GM18507 (cell line): ENCODE measurements around the gene OSBPL3.
"Not testable (repeated sequence)": the region's sequence is repeated elsewhere in the genome, so short reads cannot be mapped to it uniquely, and the experiment has no call there.

Experiments
- DNase-seq: peaks from one replicate; pipeline ENCODE4 v3.0.0; 2011; ENCODE audit warnings: low read depth; ENCODE audit not compliant: insufficient read length; ENCODE audit errors: extremely low spot score
- FAIRE-seq: peaks from 2 replicates; lab custom pipeline; 2011; peaks lifted over from hg19 to GRCh38; lab: Jason Lieb, UNC

The OSBPL3 gene

DNA sequence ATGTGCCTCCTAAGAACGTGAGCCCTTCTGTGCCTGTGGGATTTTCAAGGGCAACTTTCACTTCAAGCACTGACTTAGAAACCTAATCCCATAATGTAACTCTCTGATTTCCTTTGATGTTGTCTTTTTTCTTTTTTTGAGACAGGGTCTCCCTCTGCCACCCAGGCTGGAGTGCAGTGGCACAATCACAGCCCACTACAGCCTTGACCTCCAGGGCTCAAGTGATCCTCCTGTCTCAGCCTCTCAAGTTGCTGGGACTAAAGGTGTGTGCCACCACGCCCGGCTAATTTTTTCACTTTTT lies 158.3 kb downstream of the OSBPL3 start:
- DNase-seq (no peak), FAIRE-seq (no peak)

DNA sequence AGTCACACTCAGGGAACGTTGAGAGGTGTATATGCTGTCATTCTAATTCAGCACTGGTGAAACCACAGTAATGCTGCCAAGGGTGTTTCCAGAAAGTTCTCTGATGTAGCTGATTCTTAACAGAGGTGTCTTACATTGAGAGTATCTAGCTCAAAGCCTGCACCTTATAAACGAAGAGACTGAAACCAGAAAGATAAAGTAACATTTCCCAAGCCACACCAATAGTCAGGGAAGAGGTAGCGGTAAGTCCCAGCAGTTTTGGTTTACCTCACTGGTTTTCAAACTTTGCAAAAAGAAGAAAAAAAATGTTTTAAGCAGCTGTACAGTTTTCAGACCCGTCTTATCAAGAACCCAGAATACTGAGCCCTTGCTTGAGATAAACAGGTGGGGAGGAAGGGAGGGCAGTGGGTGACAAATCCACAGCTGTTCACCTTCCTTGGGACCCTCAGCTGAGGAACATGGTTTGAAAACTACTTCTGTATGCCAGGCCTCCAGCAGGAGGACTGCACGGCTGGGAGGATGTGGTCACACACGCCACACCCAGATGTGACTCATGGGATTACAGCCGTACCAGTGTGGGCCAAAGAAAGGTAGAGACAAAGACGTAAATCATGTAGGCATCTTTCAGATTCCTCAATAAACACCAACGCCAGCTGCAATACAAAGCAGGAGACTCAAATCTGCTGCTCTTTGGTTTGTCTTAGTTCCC lies 158.8 kb downstream of the OSBPL3 start:
- peak; percentile 96 for FAIRE-seq
- peak; percentile 53 for DNase-seq

DNA sequence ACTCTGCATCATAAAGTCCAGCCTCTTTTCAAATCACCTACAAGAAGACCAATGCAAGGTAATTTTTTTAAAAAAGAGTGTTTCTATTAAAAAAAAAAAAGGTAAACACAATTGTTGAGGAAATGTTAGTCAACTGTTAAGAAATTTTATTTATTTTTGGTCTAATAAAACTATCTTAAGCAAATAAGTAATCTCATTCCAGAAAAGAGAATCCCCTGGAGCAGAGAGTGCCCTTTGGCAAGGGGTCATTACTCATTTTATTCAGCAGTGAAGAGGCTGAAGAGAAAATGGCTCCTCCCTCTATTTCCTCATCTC lies 159.3 kb downstream of the OSBPL3 start:
- FAIRE-seq = no peak
- no peak for DNase-seq

DNA sequence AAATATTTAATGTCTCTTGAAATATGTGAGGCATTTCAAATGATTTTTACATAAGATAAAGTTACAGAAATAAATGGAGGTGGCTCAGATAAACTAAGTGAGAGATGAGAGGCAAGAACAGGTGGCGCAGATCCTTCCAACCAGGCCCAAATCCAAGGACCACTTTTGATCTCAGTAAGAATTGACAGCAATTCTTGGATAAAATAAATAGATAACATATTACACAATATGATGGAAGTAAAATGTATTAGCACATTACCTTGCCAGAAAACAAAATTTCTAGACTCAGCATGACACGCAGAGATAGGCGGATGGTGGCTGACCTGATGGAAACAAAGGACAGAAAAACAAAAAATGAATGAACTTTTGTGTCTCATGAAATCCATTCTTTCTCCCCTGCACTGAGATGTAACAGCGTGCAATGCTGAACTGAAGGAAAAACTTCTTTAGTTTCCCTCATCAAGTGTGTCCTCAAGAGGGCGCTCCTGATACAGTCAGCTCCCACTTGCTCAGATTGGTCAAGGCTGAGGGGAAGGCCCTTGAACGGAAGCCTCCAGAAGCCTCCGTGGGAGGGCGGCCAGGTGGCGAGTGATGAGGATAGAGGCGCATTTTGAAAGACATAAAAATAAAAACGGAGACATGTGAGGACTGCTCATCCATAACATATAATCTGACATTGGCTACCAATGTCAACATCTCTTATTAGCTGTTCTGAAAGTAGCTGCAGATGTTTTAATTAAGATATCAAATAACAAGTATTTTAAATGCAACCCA lies 159.9 kb downstream of the OSBPL3 start:
- DNase-seq (peak; percentile 46), FAIRE-seq (peak; percentile 95)

DNA sequence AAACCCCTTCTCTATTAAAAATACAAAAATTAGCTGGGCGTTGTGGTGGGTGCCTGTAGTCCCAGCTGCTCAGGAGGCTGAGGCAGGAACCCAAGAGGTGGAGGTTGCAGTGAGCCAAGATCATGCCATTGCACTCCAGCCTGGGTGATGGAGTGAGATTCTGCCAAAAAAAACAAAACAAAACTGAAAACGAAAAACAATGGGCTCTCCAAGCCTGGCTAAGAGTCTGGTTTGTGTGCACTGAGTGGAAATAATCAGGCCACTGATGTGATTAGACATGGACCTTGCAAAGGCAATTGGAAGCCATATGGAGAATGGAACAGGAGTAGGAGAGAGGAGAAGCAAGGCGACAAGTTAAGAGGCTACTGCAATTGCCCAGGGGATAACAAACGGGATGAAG lies 162.6 kb downstream of the OSBPL3 start:
- FAIRE-seq = no peak
- no peak for DNase-seq

DNA sequence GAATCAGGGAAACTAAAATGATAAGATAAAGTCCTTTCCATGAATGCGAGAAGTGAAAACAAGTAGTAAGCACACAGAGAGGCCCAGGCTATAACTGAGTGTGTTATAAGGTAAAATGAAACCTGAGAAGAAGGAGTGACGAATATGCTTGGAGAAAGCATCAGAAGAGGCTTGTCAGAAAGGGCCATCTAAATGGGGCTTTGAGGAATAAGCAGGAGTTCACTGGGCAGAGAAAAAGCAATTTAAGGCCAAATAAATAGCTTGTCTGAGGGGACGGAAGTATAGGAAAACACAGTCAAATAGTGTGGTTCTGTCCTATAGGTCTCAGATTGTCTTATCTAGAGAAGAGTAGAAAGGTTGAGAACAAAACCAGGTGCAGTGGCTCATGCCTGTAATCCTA lies 163.1 kb downstream of the OSBPL3 start:
- DNase-seq (no peak), FAIRE-seq (no peak)

DNA sequence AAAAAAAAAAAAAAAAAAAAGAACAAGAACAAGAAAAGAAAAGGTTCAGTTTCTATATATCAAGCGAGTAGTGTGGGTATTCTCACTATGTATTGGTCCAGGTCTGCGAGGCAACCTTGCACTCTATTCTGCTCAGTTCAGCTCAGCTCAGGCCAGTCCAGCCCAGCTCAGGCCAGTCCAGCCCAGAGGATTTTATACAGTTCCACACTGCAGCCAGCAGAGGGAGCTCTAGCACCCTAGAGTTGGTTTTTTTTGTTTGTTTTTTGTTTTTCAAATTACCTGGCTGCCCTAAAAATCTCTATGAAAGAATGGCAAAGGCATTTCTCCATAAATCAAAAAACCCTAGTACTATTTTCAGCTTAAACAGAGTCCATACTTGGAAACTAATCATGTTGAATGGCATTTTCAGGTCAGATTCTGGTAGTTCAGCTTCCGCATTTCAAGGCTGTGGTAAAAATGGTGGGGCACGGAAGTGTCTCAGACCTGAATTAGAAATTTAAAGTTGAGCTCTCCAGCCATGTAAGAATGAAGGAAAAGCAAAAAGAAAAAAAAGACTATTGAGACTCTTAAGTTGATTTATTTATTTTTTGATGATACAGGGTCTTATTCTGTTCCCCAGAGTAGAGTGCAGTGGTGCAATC lies 167.6 kb downstream of the OSBPL3 start:
- no peak for DNase-seq
- FAIRE-seq = peak; percentile 80

DNA sequence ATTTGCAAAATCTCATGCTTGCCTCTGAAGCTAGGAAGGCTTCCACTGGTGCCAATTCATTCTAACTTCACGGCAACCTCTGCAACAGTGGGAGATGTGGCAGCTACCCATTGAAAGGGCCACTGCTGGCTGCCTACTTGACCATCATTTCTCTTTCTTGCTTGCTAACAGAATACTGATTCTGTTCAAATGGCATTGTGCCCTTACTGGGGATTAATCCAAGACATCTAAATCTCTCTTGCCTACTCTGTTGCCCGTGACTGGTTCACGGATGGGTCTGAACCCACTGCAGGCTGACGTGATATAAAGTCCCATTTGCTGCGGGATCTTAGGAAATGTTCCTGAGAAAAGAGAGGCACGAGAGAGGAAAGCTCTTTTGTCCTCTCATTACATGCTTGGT lies 171.5 kb downstream of the OSBPL3 start:
- DNase-seq (no peak), FAIRE-seq (no peak)

DNA sequence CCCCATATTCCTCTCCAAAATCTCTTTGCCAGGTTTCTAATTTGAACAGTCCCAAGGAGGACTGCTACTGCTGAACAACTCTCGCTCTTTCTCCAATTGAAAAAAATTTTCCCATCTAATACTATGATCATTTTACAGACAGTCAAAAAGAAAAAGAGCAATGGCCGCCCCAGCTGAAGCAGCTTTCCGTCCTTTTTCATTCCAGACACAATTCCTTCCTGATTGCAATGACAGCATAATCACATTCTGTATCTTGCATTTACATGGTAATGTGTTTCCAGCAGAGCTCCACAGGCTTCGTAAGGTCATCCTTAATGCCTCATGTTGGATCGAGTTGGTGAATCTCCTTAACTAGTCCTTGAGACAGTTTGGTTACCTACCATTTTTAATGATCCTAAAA lies 177.7 kb downstream of the OSBPL3 start:
- DNase-seq = no peak
- FAIRE-seq = no peak

DNA sequence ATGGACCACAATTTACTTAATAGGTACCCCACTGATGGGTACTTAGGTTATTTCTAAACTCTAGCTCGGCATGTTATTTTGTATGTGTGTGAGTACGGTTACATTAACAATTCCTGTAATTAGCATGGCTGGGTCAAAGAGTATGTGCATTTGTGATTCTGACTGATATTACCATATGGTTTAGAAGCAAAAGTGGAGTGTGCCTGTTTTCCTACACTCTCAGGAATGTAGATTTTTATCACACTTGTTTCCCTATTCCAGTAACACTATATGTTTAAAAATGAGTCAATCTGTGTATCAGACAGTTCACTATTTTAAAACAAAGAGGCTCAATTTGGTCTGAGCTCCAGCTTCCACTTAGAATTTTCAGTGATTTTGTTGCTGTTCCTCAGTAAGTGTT lies 178.1 kb downstream of the OSBPL3 start:
- DNase-seq (no peak), FAIRE-seq (no peak)

DNA sequence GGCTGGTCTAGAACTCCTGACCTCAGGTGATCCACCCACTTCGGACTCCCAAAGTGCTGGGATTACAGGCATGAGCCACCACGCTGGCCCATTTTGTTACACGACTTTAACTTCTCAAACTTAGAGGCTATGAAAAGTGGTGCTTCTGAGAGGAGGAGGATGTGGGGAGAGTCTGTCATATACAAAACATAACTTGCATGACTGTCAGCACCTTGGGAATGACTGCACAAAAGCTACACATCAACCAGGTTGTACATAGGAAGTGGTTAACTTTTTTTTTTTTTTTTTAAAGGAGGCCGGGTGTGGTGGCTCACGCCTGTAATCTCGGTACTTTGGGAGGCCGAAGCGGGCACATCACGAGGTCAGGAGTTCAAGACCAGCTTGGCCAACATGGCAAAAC lies 179.3 kb downstream of the OSBPL3 start:
- no peak for DNase-seq
- FAIRE-seq = no peak

DNA sequence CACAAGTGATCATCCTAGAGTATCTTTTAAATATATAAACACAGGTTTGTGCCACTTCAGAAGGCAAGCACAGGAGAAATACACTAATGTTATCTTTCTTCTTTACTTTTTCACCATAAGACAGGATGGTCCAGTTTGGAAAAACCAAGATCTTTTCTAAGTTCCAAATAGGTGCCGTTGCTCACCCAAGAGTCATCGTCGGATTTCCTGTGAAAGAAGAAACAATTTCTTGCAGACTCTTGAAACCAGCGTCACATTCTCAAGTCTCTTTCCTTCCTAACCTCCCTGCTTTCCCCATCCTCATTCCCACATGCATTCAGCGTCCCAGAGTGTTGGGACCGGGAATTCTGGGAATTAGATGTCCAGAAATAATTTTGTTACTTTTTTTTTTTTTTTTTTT lies 179.9 kb downstream of the OSBPL3 start:
- FAIRE-seq = no peak
- no peak for DNase-seq

DNA sequence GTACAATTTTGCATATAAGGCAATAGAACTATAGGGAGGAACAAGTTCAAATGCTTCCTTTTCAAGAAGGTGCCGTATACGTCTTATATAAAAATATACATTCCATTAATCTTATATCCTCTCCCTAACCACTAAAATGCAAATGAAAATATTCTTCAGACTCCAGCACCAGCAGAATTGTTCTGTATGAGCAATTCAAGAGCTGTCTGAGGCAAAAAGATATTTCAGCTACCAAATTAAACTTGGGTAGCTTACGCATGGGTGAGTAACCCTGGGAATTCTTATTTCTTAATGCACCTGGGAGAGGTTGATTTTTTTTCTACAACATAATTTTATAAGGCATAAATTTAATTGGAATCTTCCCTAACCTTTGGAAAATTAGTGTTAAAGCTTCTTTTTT lies 180.5 kb downstream of the OSBPL3 start:
- FAIRE-seq = no peak
- DNase-seq = no peak

DNA sequence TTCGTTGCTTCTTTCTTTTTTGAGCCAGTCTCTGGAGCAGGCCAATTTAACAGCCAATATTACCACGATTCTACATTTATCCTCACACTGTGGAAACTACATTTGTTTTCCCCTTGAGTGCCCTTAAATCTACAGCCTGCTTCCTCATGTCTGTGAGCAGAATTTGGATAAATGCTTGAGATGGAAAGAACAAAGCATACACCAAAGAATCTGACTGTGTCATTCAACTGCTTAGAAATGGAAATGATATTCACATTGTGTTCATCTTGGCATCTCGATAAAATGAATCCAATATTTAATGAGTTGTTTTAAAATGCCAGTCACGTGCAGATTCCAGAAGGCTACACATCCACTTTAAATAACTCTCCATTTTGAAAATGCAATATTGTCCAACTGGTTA lies 181.7 kb downstream of the OSBPL3 start:
- no peak for FAIRE-seq

DNA sequence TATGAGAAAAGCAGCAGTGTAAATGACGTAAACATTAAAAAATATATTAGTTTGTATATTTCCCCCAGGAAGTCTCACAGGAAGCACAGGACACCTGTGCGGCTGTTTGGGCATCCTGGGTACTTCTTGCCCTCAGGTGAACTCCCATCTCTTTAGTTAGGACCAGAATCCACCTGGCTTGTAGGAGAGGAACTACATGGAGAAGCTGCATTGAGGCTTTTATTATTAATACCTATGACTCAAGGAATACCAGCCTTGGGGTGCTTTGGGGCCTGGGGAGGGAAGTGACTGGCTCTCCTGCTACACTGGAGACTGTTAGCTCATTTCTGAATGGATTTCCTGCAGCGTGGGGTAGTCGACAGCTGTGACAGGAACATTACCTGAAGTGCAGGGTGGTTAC lies 182.7 kb downstream of the OSBPL3 start:
- no peak for DNase-seq
- no peak for FAIRE-seq

More for the DNA sequence above, 181.7 kb downstream of the OSBPL3 start:
- DNase-seq = no peak

DNA sequence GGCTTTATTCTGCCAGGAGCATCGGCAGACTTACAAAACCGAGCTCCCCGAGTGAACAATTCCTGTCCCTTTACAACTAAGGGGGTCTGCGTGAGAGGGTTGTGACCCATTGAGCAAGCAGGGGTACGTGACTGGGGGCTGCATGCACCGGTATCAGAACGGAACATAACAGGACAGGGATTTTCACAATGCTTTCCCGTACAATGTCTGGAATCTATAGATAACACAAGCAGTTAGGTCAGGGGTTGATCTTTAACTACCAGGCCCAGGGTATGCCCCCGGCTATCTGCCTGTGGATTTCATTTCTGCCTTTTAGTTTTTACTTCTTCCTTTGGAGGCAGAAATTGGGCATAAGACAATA lies 184.6 kb downstream of the OSBPL3 start:
- DNase-seq = no peak
- no peak for FAIRE-seq

DNA sequence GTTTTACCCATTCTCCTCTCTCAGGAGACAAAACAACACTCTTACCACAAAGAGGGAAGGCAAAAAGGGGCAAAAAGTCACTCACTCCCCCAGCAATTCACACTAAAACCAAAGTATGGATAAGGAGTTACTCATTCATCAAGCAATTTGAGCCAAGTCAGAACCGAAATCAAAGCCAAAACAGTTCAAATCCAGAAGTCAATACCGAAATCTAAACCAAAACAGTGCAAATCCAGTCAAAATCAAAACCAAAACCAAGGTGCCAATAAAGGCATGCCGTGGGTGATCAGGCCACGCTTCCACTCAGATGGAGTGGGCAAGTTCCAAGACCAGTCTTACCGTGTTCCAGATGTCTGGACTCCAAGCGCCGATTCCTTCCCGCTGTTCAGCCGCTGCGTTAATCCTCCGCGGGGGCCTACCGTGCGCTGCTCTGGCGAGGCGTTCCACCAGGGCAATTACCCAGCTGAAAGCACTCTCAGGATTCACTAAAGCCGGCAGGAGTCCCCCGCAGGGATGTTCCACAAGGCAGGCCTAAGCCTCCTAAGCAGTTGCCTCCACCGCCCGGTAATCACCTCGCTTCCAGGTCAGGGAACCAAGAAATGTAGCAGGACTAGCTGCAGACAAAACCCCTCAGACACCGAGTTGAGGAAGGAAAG lies 185.1 kb downstream of the OSBPL3 start:
- FAIRE-seq, DNase-seq: not testable (repeated sequence)

DNA sequence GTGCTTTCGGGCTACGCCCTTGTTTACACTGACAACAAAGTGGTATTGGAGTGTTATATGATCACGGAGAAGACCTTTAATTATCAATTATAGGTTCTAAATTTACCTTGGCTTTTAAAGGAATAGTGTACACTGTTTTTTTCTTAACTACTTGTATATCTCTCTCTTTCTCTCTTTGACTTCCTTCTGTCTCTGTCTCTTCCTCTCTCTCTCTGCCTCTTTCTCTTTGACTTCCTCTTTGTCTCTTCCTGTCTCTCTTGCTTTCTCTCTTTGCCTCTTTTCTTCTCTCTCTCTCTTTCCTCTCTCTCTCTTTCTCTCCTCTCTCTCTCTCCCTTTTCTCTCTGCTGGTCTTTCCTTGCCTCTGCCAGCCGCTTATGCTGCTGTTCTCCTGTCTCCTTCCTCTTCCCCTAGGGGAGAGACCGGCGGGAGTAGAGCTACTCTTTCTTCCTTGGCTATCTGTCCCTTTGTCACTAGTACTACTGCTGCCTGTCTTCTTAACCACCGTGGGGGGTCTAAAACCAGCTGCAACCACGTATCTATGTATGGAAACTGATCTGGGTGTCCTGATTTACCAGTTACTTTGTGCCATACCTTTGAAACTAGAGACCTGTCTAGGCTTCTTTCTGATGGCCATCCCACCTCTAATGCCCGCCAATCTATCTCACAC lies 185.9 kb downstream of the OSBPL3 start:
- no peak for FAIRE-seq
- no peak for DNase-seq

DNA sequence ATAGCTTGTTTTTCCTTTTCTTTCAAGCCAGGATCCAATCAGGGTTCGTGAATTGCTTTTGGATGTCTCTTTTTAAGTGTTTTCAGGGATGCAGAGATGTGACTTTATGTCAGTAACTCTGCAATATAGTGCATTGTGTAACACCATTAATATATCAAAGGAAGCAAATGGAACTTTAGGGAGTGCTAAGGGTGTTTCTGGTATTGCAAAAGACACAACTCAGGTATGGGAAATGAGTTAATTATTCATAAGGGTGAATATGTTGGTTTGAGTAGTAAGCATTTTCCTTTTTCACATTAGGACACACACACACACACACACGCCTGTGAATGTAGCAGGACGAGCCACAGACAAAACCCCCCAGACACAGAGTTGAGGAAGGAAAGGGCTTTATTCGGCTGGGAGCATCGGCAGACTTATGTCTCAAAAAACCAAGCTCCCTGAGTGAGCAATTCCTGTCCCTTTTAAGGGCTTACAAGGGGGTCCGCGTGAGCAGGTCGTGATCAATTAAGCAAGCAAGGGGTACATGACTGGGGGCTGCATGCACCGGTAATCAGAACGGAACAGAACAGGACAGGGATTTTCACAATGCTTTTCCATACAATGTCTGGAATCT lies 190.9 kb downstream of the OSBPL3 start:
- DNase-seq (no peak), FAIRE-seq (no peak)

DNA sequence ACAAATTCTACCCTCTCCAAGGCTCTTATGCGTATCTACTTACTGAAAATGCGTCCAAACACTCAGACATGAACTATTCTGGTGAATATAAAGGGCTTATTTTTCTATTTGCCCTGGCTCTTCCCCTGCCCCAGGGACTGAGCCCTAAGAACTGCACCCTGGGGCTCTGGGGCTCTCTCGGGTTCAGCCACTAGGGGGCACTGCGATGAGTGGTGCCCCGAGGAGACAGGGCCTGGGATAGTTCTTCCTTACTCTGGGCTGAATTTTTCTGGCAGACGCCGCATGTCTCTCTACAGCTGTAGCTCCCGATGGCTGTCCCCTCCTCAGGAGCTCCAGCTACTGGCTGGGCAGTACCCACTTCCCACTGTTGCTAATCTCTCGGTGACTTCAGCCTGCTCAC lies 191.9 kb downstream of the OSBPL3 start:
- FAIRE-seq = no peak
- no peak for DNase-seq
